Embryonic facial prominence (tissue), 1 donor: ENCODE measurements around the gene TCEAL4.

ENCODE experiments used
- DNase-seq: peaks from one replicate; pipeline ENCODE4 v3.0.0-alpha.2; 2016; ENCODE audit errors: extremely low spot score

Gene TCEAL4

GRCh38 chrX:103585411-103586313, at the start of gene TCEAL4:
Gene TCEAL4 (plus strand): TSS chrX:103585515. CDS start chrX:103586676, 1,161 bp downstream.
- no peak for DNase-seq

- DNase-seq = no peak
Measured at GRCh38 chrX:103536071-103536470, 49.2 kb upstream of the TCEAL4 start.

- DNase-seq = no peak
Measured at GRCh38 chrX:103536732-103537131, 48.6 kb upstream of the TCEAL4 start.

- DNase-seq = no peak
Measured at GRCh38 chrX:103537871-103538387, 47.4 kb upstream of the TCEAL4 start.

GRCh38 chrX:103538728-103539127, 46.6 kb upstream of the TCEAL4 start:
- DNase-seq = no peak

GRCh38 chrX:103539695-103540094, 45.6 kb upstream of the TCEAL4 start:
- no peak for DNase-seq

GRCh38 chrX:103540145-103540544, 45.2 kb upstream of the TCEAL4 start:
- no peak for DNase-seq

GRCh38 chrX:103549916-103550315, 35.4 kb upstream of the TCEAL4 start:
- DNase-seq = no peak

GRCh38 chrX:103550415-103551051, 34.8 kb upstream of the TCEAL4 start:
- DNase-seq = no peak

GRCh38 chrX:103552236-103552635, 33.1 kb upstream of the TCEAL4 start:
- no peak for DNase-seq

- DNase-seq = peak; percentile 32
Measured at GRCh38 chrX:103554687-103555424, 30.5 kb upstream of the TCEAL4 start.

- no peak for DNase-seq
Measured at GRCh38 chrX:103556963-103557612, 28.2 kb upstream of the TCEAL4 start.

GRCh38 chrX:103560256-103560655, 25.1 kb upstream of the TCEAL4 start:
- no peak for DNase-seq

GRCh38 chrX:103562801-103563200, 22.5 kb upstream of the TCEAL4 start:
- DNase-seq = no peak

GRCh38 chrX:103565197-103565596, 20.1 kb upstream of the TCEAL4 start:
- no peak for DNase-seq

GRCh38 chrX:103565752-103566151, 19.6 kb upstream of the TCEAL4 start:
- no peak for DNase-seq

GRCh38 chrX:103571121-103571520, 14.2 kb upstream of the TCEAL4 start:
- no peak for DNase-seq

GRCh38 chrX:103571726-103572125, 13.6 kb upstream of the TCEAL4 start:
- no peak for DNase-seq

- no peak for DNase-seq
Measured at GRCh38 chrX:103573202-103573601, 12.1 kb upstream of the TCEAL4 start.

- no peak for DNase-seq
Measured at GRCh38 chrX:103584596-103584995, 719 bp upstream of the TCEAL4 start.

GRCh38 chrX:103586314-103586646, 965 bp downstream of the TCEAL4 start:
- DNase-seq = no peak

GRCh38 chrX:103586659-103587058, 1.3 kb downstream of the TCEAL4 start:
- no peak for DNase-seq
